GM19043 (cell line): ENCODE data around the gene PPP2R2C.

Source experiments
- ATAC-seq: cut with Tn5 transposase; IDR thresholded peaks from one replicate; pipeline ENCODE4 v1.9.1; 2021; ENCODE audit warnings: low read depth; ENCODE audit not compliant: unreplicated experiment

PPP2R2C gene

DNA sequence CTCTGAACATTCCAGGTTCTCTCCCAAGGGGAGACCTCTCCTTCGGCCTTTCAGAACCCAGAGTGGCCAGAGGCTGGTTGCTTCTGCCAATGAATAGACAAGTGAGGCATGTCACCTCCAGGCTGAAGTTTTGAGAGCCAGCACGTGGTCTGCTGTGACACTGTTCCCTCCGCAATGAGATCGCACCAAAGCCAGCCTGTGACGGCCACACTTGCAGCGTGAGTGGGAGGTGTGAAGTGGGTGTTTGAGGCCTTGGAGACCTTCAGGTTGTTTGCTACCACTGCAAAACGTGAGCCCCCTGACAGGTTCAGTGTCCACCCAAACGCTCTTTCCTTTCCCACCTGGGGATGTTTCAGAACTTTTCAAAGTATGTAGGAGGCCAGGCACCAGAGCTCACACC is 121.8 kb downstream of the PPP2R2C start:
- no peak for ATAC-seq

DNA sequence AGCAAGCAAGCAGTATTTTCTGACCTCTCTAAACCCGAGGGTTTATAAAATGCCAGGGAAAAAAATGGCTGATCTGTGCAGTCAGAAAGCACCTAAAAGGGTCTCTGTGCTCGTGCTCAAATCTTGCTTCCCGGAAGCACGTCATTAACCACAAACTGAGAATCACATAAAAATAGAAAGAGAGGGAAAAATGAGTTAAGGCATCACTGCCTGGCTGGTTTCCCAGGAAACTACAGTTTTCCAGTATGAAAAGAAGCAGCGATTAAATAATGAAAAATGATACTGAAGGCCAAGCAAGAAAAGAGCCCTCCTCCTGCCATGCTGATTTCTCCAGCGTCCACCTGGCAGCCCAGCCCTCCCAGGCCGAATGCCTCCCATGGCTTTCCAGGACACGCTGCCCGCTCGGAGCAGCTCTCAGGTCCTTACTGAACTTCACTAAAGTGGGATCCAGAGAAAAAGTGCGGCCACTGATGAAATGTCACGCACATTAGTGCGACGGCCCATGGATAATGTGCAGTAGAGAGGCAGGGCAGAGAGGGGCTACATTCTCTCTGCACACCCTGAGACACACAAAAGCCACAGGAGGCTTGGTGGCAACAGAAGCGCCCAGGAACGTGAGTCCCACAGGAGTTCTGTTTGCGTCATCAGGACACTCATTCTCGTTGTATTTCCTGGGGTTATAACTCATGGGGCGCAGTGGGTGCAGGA is 122.4 kb downstream of the PPP2R2C start:
- no peak for ATAC-seq

DNA sequence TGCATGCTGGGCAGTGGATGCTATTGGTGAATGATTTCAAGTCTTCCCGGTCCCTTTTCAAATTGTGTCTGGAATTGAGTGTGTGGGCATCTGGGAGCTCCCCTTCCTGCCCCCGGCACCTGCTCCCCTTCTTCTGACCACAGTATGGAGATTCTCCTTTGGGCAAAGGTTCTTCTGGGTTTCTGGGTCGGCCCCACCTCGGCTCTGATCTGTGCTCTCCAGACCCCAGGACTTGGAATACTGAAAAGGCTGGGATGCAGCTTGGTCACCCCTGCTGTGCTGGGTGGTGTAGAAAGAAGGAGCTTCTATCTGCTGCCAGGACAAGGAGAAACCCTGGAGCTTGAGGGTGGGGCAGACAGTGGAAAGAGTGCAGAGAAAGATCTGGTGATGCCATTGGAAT is 124.0 kb downstream of the PPP2R2C start:
- ATAC-seq = no peak

DNA sequence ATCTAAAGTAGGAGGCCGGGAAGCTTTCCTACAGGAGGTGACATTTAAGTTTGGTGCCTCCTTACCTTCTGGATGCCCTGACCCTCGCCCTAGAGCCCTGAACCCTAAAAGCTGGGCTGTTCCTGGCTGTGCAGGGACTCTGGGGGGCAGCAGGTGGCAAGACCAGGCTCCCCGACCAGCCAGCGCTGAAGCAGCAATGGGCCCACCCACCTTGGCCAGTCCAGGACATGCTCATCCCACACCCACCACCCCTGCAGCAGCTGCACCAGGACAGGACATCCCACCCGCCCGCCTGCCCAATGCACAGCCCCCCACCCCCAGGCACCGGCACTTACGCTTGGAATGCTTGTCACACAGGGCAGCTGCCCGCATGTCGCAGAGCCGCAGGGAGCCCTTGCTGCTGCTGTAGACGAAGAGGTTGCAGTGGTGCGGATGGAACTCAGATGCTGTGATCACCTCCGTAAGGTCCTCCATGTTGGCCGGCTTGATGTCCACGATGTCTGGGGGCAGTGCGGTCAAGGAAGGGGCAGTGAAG is 124.8 kb downstream of the PPP2R2C start:
- ATAC-seq = no peak

DNA sequence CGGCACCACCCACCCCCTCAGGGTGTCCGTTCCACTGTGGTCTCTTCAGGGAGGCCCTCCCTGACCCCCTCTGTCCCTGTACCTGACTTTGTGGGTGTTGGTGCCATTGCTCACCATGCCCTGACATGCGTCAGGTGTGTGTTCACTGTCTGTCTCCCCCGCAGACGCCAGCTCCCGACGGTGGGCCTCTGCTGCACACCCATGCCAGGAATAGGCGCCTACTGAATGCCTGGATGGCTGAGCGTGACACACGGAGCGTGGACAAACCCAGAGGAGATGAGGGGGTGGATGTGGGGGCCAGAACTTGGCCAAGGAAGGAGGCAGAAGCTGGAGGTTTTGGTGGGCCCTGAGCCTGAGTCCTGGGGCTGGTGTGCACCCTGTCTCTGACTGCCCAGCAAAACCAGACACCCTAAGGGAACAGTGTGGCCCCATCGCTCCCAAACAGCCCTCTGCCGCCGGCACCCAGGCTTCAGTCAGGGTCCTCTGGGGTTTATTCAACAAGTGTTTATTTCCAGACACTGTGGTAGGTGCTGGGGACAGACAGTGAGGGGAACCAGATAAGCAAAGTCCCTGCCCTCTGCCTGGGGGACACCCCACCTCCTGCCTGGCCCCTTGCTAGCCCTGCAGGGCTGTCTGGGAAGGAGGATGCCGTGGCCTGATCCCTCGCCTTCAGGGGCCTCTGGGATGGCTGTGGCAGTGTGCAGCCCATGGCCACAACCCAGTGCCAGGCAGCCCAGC is 125.9 kb downstream of the PPP2R2C start:
- ATAC-seq = no peak

DNA sequence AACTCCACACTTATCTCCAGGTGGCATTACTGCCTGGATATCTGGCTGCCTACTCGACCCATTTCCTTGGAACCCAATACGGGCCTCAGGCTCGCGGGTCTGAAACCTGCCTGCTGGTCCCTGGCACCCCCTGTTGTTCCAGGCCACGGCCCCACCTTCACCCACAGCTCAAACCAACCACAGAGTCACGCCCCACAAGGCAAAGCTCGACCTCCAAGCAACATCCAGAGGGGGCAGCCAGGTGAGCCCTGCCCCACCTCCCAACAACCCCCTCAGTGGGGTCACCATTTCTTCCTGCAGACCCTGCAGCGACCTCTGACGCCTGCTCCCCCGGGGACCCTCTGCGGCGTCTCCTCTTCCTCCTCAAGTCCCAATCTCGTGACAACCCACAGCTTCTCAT is 126.5 kb downstream of the PPP2R2C start:
- ATAC-seq = no peak

DNA sequence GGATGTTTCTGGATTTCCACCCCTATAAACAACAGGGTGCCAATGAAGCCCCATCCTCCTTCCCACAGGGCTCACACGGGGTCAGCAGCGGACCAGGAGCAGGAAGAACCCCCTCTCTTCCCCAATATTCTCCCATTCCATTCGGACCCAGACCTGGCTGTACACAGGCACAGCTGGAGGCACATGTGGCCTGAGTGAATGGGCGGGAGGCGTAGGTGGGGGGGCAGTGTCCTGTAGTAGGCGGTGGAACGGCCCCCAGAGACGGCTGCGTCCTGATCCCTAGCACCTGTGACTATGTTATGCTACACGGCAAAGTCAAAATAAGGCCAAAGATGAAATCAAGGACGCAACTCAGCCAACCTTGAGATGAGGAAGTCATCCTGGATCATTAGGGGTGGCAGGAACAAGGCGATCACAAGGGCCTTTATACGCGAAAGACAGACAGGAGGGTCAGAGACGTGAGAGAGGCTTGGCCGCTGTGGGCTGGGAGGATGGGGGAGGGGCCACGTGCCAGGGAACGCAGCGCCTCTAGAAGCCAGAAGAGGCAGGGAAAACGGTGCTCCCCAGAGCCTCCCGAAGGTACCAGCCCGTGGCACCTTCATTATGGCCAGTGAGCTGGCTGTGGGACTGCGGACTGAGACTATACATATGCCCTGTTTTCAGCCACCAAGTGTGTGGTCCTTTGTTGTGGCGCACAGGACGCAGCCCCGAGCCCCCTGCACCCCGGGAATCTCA is 127.2 kb downstream of the PPP2R2C start:
- no peak for ATAC-seq

DNA sequence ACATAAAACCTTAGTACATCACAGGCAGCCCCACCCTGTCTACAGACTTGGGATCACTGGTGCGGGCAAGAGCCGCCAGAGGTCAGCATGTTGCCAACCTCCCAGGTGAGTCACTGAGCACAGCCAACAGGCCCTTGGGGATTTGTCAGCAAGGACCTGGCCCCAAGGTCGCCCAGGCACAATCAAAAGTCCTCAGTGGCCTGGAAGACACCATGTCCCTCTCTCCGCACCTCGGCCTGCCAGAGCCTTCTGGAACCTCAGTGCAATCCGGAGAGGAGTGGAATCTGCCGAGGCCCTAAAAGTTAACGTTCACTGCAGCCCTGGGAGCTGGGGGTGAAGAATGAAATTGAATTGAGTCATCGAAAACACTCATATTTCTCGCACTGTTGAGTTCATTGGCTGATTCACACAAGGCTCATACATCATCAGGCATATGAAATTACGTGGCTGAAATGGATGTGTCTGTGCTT is 128.4 kb downstream of the PPP2R2C start:
- no peak for ATAC-seq

DNA sequence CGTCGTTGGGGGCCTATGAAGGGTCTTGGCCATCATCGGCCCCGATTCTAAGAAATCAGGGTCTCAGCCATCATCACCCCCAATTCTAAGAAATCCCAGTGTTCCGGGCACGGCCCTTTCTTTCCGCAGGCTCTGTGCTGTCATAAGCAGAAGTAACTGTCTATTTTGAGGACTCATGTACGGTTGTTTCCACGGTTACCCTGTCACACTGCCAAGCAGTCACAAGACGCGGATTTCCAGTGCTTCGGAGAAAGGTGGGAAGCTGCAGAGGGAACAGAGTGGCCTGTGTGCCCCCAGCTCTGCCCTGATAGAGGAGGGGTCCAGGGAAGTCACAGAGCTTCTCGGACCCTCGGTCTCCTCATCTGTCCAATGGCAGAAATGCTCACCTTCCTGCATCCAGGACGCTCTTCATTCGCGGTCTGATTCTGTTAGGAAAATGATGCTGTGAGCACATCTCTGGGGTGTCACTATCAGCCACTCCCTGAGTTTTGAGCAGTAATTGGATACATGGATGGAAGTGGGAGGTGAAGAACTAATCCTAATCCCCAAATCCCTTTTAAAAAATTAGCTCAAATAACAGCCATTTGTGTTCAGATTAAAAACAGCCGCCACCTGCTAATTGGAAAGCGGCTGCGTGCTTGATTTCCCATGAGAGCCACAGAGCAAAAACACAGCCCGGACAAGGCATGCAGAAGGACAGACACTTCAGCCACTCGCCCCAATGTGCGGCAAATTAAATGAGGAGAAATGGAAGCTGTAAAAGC is 129.7 kb downstream of the PPP2R2C start:
- no peak for ATAC-seq

DNA sequence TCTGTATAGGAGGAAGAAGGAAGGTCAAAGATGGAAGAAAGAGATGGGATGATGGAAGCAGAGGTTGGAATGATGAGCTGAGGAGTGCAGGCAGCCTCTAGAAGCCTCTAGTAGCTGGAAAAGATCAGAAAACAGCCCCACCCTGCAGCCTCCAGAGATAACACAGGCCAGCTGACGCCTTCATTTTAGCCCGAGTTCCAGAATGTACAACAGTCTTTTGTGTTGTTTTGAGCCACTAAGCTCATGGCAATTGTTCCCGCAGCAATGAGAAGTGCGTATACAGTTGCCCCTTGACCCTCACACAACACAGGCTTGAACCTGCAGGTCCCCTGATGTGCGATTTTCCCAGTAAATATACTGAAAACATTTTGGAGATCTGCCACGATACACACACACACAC is 130.7 kb downstream of the PPP2R2C start:
- ATAC-seq = no peak

DNA sequence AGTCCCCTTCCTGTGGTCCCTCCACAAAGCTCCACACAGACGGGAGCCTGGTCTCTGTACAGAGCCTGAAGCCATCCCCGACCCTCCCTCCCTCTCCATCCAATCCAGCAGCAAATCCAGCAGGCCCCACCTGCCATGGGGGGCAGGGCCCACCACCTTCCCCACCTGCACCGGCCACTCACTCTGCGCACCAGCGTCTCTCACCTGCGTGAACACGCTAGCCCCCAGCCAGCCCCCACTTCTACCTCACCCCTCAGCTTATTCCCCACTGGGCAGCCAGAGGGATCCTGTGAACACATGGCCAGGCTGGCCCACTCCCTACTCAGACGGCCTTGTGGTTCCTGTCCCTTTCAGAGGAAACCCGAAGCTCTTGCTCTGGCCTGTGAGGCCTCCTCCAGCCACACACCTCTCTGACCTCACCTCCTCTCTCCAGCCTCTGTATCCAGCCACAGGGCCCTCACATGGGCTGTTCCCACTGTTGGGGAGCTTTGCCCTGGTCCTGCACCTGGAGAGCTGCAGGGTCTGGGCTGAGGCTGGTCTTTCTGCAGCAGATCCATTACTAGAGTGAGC is 131.9 kb downstream of the PPP2R2C start:
- no peak for ATAC-seq

DNA sequence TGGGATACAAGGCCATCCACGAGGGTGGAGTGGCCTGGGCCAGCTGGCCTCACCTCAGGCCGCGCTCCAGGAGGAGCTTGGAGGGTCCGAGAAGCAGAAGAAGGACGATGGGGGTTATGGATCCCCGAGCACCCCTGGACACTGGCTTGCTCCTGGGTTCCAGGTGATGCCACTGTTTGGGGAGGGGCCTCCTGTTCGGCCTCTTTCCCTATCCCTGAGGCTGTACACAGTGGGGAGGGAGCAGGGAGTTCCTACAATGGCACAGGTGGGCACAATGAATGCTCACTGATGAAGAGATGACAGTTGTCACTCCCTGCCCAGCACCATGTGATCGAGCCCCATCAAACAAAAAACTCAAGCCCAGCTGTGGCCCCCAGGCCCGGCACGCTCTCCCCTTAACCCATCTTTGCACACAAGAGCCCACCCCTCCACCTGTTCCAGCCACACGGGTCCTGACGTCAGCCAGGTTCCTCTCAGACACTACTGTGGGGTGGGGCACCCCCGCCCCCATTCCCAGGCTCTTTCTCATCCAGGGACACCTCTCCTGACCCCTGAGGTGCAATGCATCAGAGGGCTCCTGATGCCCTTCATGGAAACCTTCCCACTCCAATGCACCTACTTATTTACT is 132.5 kb downstream of the PPP2R2C start:
- ATAC-seq = no peak

DNA sequence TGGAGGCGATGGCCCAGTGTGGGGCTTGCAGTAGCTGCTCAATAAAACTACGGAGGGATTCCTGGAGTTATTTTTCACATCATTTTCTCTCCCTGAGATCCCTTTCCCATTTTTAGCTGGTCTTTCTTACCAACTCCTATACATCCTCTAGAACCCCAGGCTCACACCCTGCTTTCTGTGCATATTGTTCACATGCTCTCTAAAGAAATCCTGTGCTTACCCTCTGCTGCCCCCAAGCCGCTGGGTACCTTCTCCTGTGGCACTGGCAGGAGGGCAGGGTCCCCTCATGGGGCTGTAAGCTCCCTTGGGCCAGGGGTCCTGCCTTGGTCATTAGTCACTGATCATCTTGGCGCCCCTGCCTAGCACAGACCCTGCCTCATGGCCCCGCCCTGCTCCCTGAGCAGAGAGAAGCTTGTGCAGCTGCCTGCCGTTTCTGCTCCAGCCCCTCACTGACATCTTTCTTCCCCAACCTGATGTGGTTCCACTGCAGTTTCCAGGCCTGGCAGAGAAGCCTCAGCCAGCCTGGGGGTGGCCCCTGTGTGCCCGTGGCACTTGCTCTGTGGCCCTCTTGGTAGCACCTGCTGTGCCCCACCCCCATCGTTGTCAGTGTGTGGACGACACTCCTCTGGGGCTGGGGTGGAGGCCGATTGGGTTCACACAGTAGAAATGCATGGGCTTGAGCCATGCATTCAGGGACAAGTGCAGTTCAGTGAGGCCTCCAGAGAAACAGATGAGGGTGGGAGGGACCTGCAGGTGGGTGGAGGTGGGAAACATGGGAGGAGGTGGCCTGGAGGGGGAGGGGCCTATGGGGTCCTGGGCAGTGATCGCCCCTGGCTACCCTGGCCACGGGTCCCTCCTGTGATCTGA is 133.2 kb downstream of the PPP2R2C start:
- ATAC-seq = no peak

DNA sequence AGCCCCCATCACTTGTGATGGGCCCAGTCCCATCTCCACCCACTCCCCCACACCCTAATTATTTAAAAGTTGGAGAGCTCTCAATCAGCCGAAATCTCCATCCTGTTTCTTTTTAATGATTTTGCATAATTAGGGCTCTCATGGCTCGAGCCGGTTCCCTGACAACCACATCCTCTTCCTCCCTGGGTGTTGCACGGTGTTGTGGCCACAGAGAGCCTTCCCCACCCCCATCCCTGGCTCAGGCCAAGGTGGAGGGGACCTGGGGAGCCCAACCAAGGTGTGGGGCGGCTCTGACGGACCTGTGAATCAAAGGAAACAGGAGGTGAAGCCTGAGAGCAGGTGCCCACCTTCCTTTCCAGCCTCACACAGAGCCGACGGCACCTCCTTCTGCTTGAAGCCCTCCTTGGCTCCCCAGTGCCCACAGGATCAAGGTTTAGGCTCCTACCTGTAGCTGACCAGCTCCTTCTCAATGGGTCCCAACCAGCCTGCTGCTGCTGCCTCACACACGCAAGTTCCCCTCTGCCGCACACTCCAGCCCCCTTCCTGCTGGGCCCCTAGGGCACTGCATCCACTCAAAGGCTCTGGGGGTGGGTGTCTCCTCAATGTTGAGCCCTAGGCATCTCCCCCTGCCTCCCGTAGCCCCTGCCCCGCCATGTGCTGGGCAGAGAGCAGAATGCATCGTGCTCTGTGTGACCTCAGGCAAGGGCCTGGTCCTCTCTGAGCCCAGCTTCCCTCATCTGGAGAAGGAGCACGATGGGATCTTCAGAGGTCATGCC is 134.1 kb downstream of the PPP2R2C start:
- ATAC-seq = no peak

DNA sequence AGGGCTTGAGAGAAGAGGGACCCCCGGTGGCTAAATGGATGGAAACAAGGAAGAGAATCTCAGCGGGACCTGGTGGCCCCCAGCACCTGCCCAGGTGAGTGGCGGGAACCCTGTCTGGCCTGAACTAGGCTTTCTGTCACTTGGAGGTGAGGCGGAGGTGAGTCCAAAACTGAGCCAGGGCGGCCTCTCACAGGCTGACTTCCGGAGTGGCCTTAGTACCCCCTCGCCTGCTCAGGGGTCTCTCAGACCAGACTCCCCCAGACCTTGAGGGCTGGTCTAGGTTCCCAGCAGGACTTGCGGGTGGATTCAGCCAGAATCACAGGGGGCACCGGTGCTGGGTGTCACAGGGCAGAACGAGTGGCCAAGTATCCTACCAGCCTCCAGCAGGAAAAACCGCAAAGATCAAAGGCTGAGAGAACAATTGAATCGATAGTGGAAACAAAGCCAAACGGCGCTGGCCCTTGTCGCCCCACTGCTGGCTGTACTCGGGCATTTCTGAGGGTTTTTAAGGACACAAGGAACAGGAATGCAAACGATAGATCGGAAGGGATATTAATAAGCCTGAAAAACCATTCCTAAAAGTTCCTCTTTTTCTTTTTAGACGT is 135.0 kb downstream of the PPP2R2C start:
- ATAC-seq = no peak

DNA sequence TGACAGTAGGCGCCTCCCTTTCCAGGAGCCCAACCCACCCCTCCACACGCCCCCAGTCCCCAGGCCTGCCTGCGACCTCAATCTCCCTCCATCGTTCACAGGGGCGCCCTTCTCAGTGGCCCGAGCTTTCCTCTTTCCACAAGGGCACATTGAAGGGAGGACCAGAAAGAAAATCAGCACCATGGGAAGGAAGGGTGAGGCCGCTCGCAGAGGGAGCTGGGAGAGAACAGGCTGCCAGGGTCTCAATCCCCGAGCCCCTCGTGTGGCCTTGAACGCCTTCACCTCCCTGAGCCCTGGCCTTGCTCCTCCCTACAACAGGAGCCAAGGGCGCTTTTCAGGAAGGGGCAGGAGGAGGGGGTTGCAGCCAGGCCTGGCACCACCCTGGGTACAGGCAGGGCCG is 136.2 kb downstream of the PPP2R2C start:
- no peak for ATAC-seq

DNA sequence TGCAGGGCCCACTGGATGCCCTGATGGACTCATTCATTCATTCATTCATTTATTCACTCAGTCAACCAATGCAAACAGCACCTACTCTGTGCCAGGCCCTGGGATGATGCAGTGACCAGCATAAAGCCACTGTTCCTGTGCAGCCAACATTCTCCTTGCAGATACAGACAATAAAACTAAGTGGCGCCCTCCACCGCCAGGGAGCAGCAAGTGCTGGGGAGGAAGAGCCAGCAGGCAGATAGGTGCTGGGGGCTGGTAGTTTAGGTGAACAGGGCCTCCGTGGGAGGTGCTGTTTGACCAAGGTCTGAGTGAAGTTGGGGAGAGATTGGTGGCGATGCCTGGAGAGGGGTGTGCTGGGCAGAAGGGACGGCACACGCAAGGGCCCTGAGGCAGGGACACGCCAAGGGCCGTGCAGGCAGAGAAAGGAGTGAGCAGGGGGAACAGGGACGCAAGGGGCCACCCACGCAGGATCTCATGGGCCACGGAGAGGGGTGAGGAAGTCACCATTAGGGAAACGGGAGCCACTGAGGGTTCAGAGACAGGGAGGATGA is 137.3 kb downstream of the PPP2R2C start:
- no peak for ATAC-seq
